Mesenchymal stem cell (in vitro differentiated cells and primary cell): ENCODE data around the gene FGF22.
"Not testable (repeated sequence)": the region's sequence is repeated elsewhere in the genome, so short reads cannot be mapped to it uniquely, and the experiment has no call there.

Experiments
- DNase-seq: peaks from one replicate; pipeline ENCODE4 v3.0.0-alpha.2; 2013
- H2AFZ ChIP-seq: one replicate; pipeline ENCODE4 v1.6.1; 2013; ENCODE audit warnings: low read depth, mild to moderate bottlenecking, control low read depth, inconsistent platforms, low read length, moderate library complexity
- H2AK5ac ChIP-seq: 2 replicates; pipeline ENCODE4 v1.6.1; 2013; ENCODE audit warnings: low read length, moderate library complexity, mild to moderate bottlenecking, inconsistent platforms; ENCODE audit not compliant: severe bottlenecking
- H2BK120ac ChIP-seq: one replicate; pipeline ENCODE4 v1.6.1; 2013; ENCODE audit warnings: low read depth, mild to moderate bottlenecking, inconsistent platforms, low read length, moderate library complexity
- H2BK12ac ChIP-seq, 2 experiments: one replicate each; pipeline ENCODE4 v1.6.1; 2013; ENCODE audit warnings: inconsistent platforms in 2 of 2, low read length in 2 of 2, mild to moderate bottlenecking in 2 of 2, moderate library complexity in 2 of 2, control low read depth in 1 of 2
- H2BK15ac ChIP-seq: one replicate; pipeline ENCODE4 v1.6.1; 2013; ENCODE audit warnings: mild to moderate bottlenecking, low read depth, inconsistent platforms; ENCODE audit not compliant: poor library complexity, severe bottlenecking
- H2BK5ac ChIP-seq: 2 replicates; pipeline ENCODE4 v1.6.1; 2013; ENCODE audit warnings: low read depth, mild to moderate bottlenecking, low read length, control low read depth, inconsistent platforms; ENCODE audit not compliant: poor library complexity, severe bottlenecking
- H3K14ac ChIP-seq, 2 experiments: one replicate each; pipeline ENCODE4 v1.6.1; 2013; ENCODE audit warnings: inconsistent platforms in 2 of 2, low read length in 2 of 2, control low read depth in 1 of 2, mild to moderate bottlenecking in 1 of 2, moderate library complexity in 1 of 2
- H3K18ac ChIP-seq, 2 experiments: one replicate each; pipeline ENCODE4 v1.6.1; 2013; ENCODE audit warnings: inconsistent platforms in 2 of 2, low read length in 2 of 2, control low read depth in 1 of 2, low read depth in 1 of 2, mild to moderate bottlenecking in 1 of 2
- H3K23ac ChIP-seq, 2 experiments: one replicate each; pipeline ENCODE4 v1.6.1; 2013; ENCODE audit warnings: inconsistent platforms in 2 of 2, low read length in 2 of 2, mild to moderate bottlenecking in 2 of 2, moderate library complexity in 2 of 2, control low read depth in 1 of 2
- H3K27ac ChIP-seq: 2 replicates; pipeline ENCODE4 v1.5.1; 2013; ENCODE audit warnings: mild to moderate bottlenecking, moderate library complexity, low read length, control low read depth, inconsistent platforms; ENCODE audit not compliant: poor library complexity, severe bottlenecking
- H3K27me3 ChIP-seq, 2 experiments: 2 replicates each; pipeline versions ENCODE4 v1.6.1 to v1.7.0; 2013; ENCODE audit warnings: low read length in 2 of 2, mild to moderate bottlenecking in 2 of 2, moderate library complexity in 2 of 2, control low read depth in 1 of 2, inconsistent platforms in 1 of 2; ENCODE audit not compliant: control insufficient read depth in 1 of 2, insufficient read depth in 1 of 2
- H3K36me3 ChIP-seq, 2 experiments: 2 replicates each; pipeline versions ENCODE4 v1.6.1 to v1.7.0; 2013; ENCODE audit warnings: low read length in 2 of 2, control low read depth in 1 of 2, inconsistent platforms in 1 of 2, low read depth in 1 of 2, mild to moderate bottlenecking in 1 of 2; ENCODE audit not compliant: insufficient read depth in 2 of 2, control insufficient read depth in 1 of 2
- H3K4ac ChIP-seq, 2 experiments: one replicate each; pipeline ENCODE4 v1.6.1; 2013; ENCODE audit warnings: inconsistent platforms in 2 of 2, low read length in 2 of 2, mild to moderate bottlenecking in 2 of 2, moderate library complexity in 2 of 2, control low read depth in 1 of 2, low read depth in 1 of 2
- H3K4me1 ChIP-seq: 2 replicates; pipeline ENCODE4 v1.6.1; 2013; ENCODE audit warnings: low read depth, low read length, control low read depth; ENCODE audit not compliant: control insufficient read depth, insufficient read depth
- H3K4me2 ChIP-seq: 2 replicates; pipeline ENCODE4 v1.6.1; 2013; ENCODE audit warnings: low read length, mild to moderate bottlenecking, inconsistent platforms; ENCODE audit not compliant: poor library complexity, severe bottlenecking
- H3K4me3 ChIP-seq, 2 experiments: 2 replicates each; pipeline versions ENCODE4 v1.5.1 to v1.7.0; 2013; ENCODE audit warnings: low read length in 2 of 2, mild to moderate bottlenecking in 2 of 2, control low read depth in 1 of 2, low read depth in 1 of 2; ENCODE audit not compliant: insufficient read depth in 1 of 2
- H3K79me1 ChIP-seq: replicated peaks from 2 replicates; pipeline ENCODE4 v1.6.1; 2013; ENCODE audit warnings: mild to moderate bottlenecking, control low read depth, low read length, inconsistent platforms; ENCODE audit not compliant: poor library complexity, severe bottlenecking
- H3K9ac ChIP-seq: 2 replicates; pipeline ENCODE4 v1.7.0; 2013; ENCODE audit warnings: mild to moderate bottlenecking, low read length, moderate library complexity
- H3K9me3 ChIP-seq: 2 replicates; pipeline ENCODE4 v1.7.0; 2013; ENCODE audit warnings: mild to moderate bottlenecking, low read length; ENCODE audit not compliant: control insufficient read depth
- H4K8ac ChIP-seq: one replicate; pipeline ENCODE4 v1.6.1; 2013; ENCODE audit warnings: inconsistent platforms, mild to moderate bottlenecking, low read length, moderate library complexity
- H4K91ac ChIP-seq: one replicate; pipeline ENCODE4 v1.6.1; 2013; ENCODE audit warnings: mild to moderate bottlenecking, low read length, inconsistent platforms
- WGBS: methylation state at CpG from one replicate; pipeline ENCODE4 v1.1.7; 2013; ENCODE audit warnings: mixed read lengths; 5-methylcytosine and 5-hydroxymethylcytosine counted together

Gene FGF22

GRCh38 chr19:623974-624373 is 15.7 kb upstream of the FGF22 start:
- no peak overlapping the region for H3K9ac ChIP-seq
- H2BK12ac ChIP-seq, result no peak overlapping the region
- peaks cover 26% of the 10 kb centered on the region for H3K4me1 ChIP-seq
- H4K91ac ChIP-seq, result no peak overlapping the region
- H4K8ac ChIP-seq, result no peak overlapping the region
- H3K4me2 ChIP-seq, result peak overlapping the region; percentile 37
- H2BK120ac ChIP-seq, result no peak overlapping the region
- no peaks in the 10 kb centered on the region for H3K9me3 ChIP-seq
- no peak overlapping the region for H3K18ac ChIP-seq
- no peak overlapping the region for H2BK15ac ChIP-seq
- peak overlapping the region; percentile 72 for H3K27ac ChIP-seq
- H3K36me3 ChIP-seq, result peaks cover 36 to 66% of the 10 kb centered on the region in 2 experiments
- H3K4me3 ChIP-seq, result no peak overlapping the region
- no peak overlapping the region for H3K23ac ChIP-seq
- H3K79me1 ChIP-seq, result peaks cover 20% of the 10 kb centered on the region
- H2BK5ac ChIP-seq, result no peak overlapping the region
- H2AFZ ChIP-seq, result no peak overlapping the region
- 63% methylated on average over 24 of the region's 24 CpGs for whole genome bisulfite sequencing
- H3K14ac ChIP-seq, result no peak overlapping the region
- no peak overlapping the region for H2AK5ac ChIP-seq
- no peaks in the 10 kb centered on the region for H3K27me3 ChIP-seq
- H3K4ac ChIP-seq, result no peak overlapping the region
- peak; percentile 83 for DNase-seq

- peak overlapping the region; percentile 7 for H2AK5ac ChIP-seq
- H3K18ac ChIP-seq, result no peak overlapping the region
Measured at GRCh38 chr19:624433-625109, 15.1 kb upstream of the FGF22 start.

GRCh38 chr19:625257-625656 is 14.4 kb upstream of the FGF22 start:
- 96% methylated on average over 4 of the region's 5 CpGs for whole genome bisulfite sequencing
- Histone ChIP-seq H3K79me1 (peaks cover 19% of the 10 kb centered on the region), H3K9me3 (no peaks in the 10 kb centered on the region), H2AK5ac (no peak overlapping the region), H3K36me3 (peaks cover 35 to 64% of the 10 kb centered on the region in 2 experiments), H3K23ac (no peak overlapping the region), H3K4me2 (no peak overlapping the region), H2AFZ (no peak overlapping the region), H2BK12ac (no peak overlapping the region), H3K18ac (no peak overlapping the region), H3K27me3 (no peaks in the 10 kb centered on the region), H4K8ac (no peak overlapping the region), H2BK5ac (no peak overlapping the region), H3K9ac (no peak overlapping the region), H3K4me1 (peaks cover 34% of the 10 kb centered on the region), H4K91ac (peak overlapping the region; percentile 44), H3K14ac (no peak overlapping the region), H3K4ac (no peak overlapping the region), H2BK15ac (no peak overlapping the region), H3K4me3 (no peak overlapping the region), H2BK120ac (no peak overlapping the region), H3K27ac (no peak overlapping the region)
- no peak for DNase-seq

More at GRCh38 chr19:624433-625109, 15.1 kb upstream of the FGF22 start:
- no peak overlapping the region for H2BK5ac ChIP-seq
- no peak for DNase-seq
- H2AFZ ChIP-seq, result no peak overlapping the region
- H3K4ac ChIP-seq, result no peak overlapping the region
- H3K4me3 ChIP-seq, result no peak overlapping the region
- H3K23ac ChIP-seq, result no peak overlapping the region
- no peak overlapping the region for H2BK120ac ChIP-seq
- WGBS, result 95% methylated on average over 24 of the region's 24 CpGs
- no peaks in the 10 kb centered on the region for H3K27me3 ChIP-seq
- H3K4me1 ChIP-seq, result peaks cover 29% of the 10 kb centered on the region
- no peak overlapping the region for H4K8ac ChIP-seq
- H4K91ac ChIP-seq, result no peak overlapping the region
- H3K9me3 ChIP-seq, result no peaks in the 10 kb centered on the region
- H3K4me2 ChIP-seq, result peak overlapping the region; percentile 37
- no peak overlapping the region for H2BK15ac ChIP-seq
- H3K79me1 ChIP-seq, result peaks cover 20% of the 10 kb centered on the region
- H3K36me3 ChIP-seq, result peaks cover 32 to 65% of the 10 kb centered on the region in 2 experiments
- peak overlapping the region; percentile 12 for H3K27ac ChIP-seq
- no peak overlapping the region for H3K9ac ChIP-seq
- H3K14ac ChIP-seq, result no peak overlapping the region
- H2BK12ac ChIP-seq, result no peak overlapping the region

GRCh38 chr19:626566-626965 is 13.1 kb upstream of the FGF22 start:
- H3K79me1 ChIP-seq, result peaks cover 17% of the 10 kb centered on the region
- H2BK15ac ChIP-seq, H3K9me3 ChIP-seq, H3K4me2 ChIP-seq, DNase-seq, H3K4me3 ChIP-seq, H2BK12ac ChIP-seq, H3K23ac ChIP-seq, H3K14ac ChIP-seq, H2BK120ac ChIP-seq, H2AFZ ChIP-seq, H2AK5ac ChIP-seq, H3K9ac ChIP-seq, H4K8ac ChIP-seq, H3K18ac ChIP-seq, H3K4ac ChIP-seq, H2BK5ac ChIP-seq, H3K27ac ChIP-seq, H4K91ac ChIP-seq, H3K27me3 ChIP-seq: not testable (repeated sequence)
- WGBS, result 84% methylated on average over 4 of the region's 7 CpGs
- H3K36me3 ChIP-seq, result peaks cover 42 to 58% of the 10 kb centered on the region in 2 experiments
- peaks cover 35% of the 10 kb centered on the region for H3K4me1 ChIP-seq
